ENCODE results near the gene LMF1.
"Not testable (repeated sequence)": the region's sequence is repeated elsewhere in the genome, so short reads cannot be mapped to it uniquely, and the experiment has no call there.

Gene LMF1

GRCh38 chr16:948767-949166 is 22.0 kb downstream of the LMF1 start:
- H3K4me1 Mint-ChIP-seq (ENCODE audit: low read depth); H3K27me3 Mint-ChIP-seq (ENCODE audit: low read depth); DNase-seq (ENCODE audit: low spot score); H3K9me3 Mint-ChIP-seq; H3K27ac Mint-ChIP-seq; H3K4me3 Mint-ChIP-seq: not testable (repeated sequence)
- peaks cover 20% of the 10 kb centered on the region for H3K36me3 Mint-ChIP-seq (ENCODE audit: low read depth)

DNA sequence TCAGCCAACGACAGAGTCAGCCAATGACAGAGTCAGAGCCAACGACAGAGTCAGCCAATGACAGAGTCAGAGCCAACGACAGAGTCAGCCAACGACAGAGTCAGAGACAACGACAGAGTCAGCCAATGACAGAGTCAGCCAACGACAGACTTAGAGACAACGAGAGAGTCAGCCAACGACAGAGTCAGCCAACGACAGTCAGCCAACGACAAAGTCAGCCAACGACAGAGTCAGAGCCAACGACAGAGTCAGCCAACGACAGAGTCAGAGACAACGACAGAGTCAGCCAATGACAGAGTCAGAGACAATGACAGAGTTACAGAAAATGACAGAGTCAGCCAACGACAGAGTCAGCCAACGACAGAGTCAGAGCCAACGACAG is 22.9 kb downstream of the LMF1 start:
- not testable (repeated sequence) for H3K27me3 Mint-ChIP-seq (ENCODE audit: low read depth); H3K9me3 Mint-ChIP-seq; DNase-seq (ENCODE audit: low spot score); H3K4me3 Mint-ChIP-seq; H3K4me1 Mint-ChIP-seq (ENCODE audit: low read depth); H3K27ac Mint-ChIP-seq
- peaks cover 22% of the 10 kb centered on the region for H3K36me3 Mint-ChIP-seq (ENCODE audit: low read depth)

GRCh38 chr16:947255-947921 is 23.4 kb downstream of the LMF1 start:
- DNase-seq (ENCODE audit: low spot score), result no peak
- Mint-ChIP-seq H3K27me3 (ENCODE audit: low read depth) (no peaks in the 10 kb centered on the region), H3K27ac (no peak overlapping the region), H3K9me3 (peaks cover 9% of the 10 kb centered on the region), H3K4me3 (no peak overlapping the region), H3K4me1 (ENCODE audit: low read depth) (no peaks in the 10 kb centered on the region), H3K36me3 (ENCODE audit: low read depth) (peaks cover 25% of the 10 kb centered on the region)

GRCh38 chr16:946048-946395 is 24.8 kb downstream of the LMF1 start:
- DNase-seq (ENCODE audit: low spot score), result no peak
- peaks cover 30% of the 10 kb centered on the region for H3K36me3 Mint-ChIP-seq (ENCODE audit: low read depth)
- no peaks in the 10 kb centered on the region for H3K4me1 Mint-ChIP-seq (ENCODE audit: low read depth)
- no peak overlapping the region for H3K4me3 Mint-ChIP-seq
- no peak overlapping the region for H3K27ac Mint-ChIP-seq
- H3K27me3 Mint-ChIP-seq (ENCODE audit: low read depth), result no peaks in the 10 kb centered on the region
- H3K9me3 Mint-ChIP-seq, result peaks cover 19% of the 10 kb centered on the region

- no peaks in the 10 kb centered on the region for H3K4me1 Mint-ChIP-seq (ENCODE audit: low read depth)
- H3K4me3 Mint-ChIP-seq, result no peak overlapping the region
- no peak overlapping the region for H3K27ac Mint-ChIP-seq
- DNase-seq (ENCODE audit: low spot score), result no peak
- H3K9me3 Mint-ChIP-seq, result peaks cover 19% of the 10 kb centered on the region
- H3K27me3 Mint-ChIP-seq (ENCODE audit: low read depth), result no peaks in the 10 kb centered on the region
- H3K36me3 Mint-ChIP-seq (ENCODE audit: low read depth), result peaks cover 35% of the 10 kb centered on the region
Measured at GRCh38 chr16:945271-946047, 25.3 kb downstream of the LMF1 start.

GRCh38 chr16:943971-944370 is 26.8 kb downstream of the LMF1 start:
- Mint-ChIP-seq H3K36me3 (ENCODE audit: low read depth) (peaks cover 37% of the 10 kb centered on the region), H3K27me3 (ENCODE audit: low read depth) (no peaks in the 10 kb centered on the region), H3K9me3 (peaks cover 19% of the 10 kb centered on the region), H3K4me3 (no peak overlapping the region), H3K27ac (no peak overlapping the region), H3K4me1 (ENCODE audit: low read depth) (no peaks in the 10 kb centered on the region)
- DNase-seq (ENCODE audit: low spot score), result no peak

DNA sequence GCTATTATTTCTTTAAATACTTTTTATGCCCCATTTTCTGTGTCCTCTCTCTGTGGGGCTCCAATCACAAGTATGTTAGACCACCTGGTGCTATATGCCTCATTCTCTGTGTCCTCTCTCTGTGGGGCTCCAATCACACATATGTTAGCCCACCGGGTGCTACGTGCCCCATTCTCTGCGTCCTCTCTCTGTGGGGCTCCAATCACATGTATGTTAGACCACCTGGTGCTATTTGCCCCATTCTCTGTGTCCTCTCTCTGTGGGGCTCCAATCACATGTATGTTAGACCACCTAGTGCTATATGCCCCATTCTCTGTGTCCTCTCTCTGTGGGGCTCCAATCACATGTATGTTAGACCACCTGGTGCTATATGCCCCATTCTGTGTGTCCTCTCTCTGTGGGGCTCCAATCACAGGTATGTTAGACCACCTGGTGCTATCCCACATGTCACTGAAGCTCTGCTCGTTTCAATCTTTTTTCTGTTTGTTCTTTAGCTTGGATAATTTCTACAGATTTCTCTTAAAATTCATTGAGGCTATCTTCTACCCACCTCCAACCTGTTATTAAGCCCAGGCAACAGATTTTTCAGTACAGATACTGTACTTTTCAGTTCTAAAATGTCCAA is 28.2 kb downstream of the LMF1 start:
- no peak for DNase-seq (ENCODE audit: low spot score)
- Mint-ChIP-seq H3K36me3 (ENCODE audit: low read depth) (peaks cover 37% of the 10 kb centered on the region), H3K4me1 (ENCODE audit: low read depth) (no peaks in the 10 kb centered on the region), H3K27ac (no peak overlapping the region), H3K27me3 (ENCODE audit: low read depth) (no peaks in the 10 kb centered on the region), H3K4me3 (no peak overlapping the region), H3K9me3 (peaks cover 19% of the 10 kb centered on the region)

DNA sequence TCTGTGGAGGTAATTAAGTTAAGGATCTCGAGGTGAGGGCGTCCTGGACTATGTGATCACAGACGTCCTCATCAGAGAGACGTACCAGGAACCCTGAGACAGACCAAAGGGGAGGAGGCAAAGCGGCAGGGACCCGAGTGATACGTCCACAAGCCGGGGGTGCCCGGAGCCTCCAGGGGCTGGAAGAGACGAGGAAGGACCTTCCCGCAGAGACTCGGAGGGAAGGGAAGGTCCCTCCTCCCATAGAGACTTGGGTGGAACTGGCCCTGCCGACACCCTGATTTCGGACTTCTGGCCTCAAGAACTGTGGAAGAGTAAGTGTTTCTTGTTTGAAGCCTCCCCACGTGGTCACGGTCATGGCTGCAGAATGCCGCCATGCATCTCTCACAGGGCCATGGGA is 30.8 kb downstream of the LMF1 start:
- Mint-ChIP-seq H3K36me3 (ENCODE audit: low read depth) (peaks cover 34% of the 10 kb centered on the region), H3K4me1 (ENCODE audit: low read depth) (no peaks in the 10 kb centered on the region), H3K27me3 (ENCODE audit: low read depth) (no peaks in the 10 kb centered on the region)

DNA sequence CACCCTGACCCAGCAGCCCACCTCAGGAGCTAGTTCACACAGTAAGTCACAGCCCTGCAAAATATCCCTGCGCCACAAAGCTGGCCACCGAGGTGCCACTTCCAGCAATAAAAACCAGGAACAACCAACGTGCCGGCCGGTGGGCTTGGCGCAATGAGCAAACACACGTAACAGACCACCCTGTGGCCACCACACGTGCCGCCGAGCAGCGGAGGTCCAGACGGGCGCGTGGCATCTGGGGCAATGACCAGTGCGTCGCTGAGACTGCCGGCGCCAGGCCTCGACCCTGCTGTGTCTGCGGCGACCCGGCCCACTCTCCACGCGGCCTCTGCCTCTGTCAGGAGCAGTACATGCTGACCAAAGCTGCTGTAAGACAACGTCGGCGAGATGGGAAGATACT is 31.5 kb downstream of the LMF1 start:
- H3K27ac Mint-ChIP-seq, result no peak overlapping the region
- H3K4me3 Mint-ChIP-seq, result no peak overlapping the region
- H3K4me1 Mint-ChIP-seq (ENCODE audit: low read depth), result no peaks in the 10 kb centered on the region
- peaks cover 19% of the 10 kb centered on the region for H3K9me3 Mint-ChIP-seq
- H3K27me3 Mint-ChIP-seq (ENCODE audit: low read depth), result no peaks in the 10 kb centered on the region
- no peak for DNase-seq (ENCODE audit: low spot score)
- peaks cover 29% of the 10 kb centered on the region for H3K36me3 Mint-ChIP-seq (ENCODE audit: low read depth)

More for the DNA sequence above, 30.8 kb downstream of the LMF1 start:
- H3K27ac Mint-ChIP-seq, result no peak overlapping the region
- peaks cover 19% of the 10 kb centered on the region for H3K9me3 Mint-ChIP-seq
- H3K4me3 Mint-ChIP-seq, result no peak overlapping the region
- no peak for DNase-seq (ENCODE audit: low spot score)

DNA sequence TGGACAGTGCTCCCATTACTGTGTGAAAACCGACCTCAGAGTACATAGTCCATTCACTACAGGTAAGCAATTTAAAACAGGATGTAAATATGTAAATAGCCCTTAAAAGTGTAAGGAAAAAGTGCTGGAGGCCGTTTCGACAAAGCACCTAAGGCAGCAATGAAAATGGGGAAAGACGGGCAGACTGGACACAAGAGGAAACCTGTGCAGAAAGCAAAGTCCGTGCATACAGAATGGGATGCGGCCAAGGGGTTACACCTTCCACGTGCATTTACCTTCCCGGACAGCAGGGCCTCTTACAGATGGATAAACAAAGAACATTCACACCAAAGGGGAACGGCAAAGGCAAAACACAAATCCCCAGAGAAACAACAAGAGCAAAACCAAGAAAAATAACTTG is 32.0 kb downstream of the LMF1 start:
- DNase-seq (ENCODE audit: low spot score), result no peak
- Mint-ChIP-seq H3K27me3 (ENCODE audit: low read depth) (no peaks in the 10 kb centered on the region), H3K27ac (no peak overlapping the region), H3K4me3 (no peak overlapping the region), H3K36me3 (ENCODE audit: low read depth) (peaks cover 24% of the 10 kb centered on the region), H3K4me1 (ENCODE audit: low read depth) (no peaks in the 10 kb centered on the region), H3K9me3 (peaks cover 18% of the 10 kb centered on the region)

DNA sequence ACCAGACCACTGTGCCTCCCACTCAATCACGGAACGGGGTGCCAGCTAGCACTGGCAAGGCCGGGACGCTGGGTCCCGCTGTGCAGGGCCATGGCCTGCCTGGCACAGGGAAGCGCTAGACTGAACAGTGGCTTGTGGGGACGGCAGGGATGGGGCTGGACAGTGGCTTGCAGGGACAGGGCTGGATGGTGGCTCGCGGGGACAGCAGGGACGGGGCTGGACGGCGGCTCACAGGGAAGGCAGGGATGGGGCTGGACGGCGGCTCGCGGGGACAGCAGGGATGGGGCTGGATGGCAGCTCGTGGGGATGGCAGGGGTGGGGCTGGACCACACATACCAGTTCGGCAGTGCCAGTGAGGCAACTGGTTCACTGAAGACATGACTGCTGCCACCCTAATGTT is 32.6 kb downstream of the LMF1 start:
- Mint-ChIP-seq H3K27ac (no peak overlapping the region), H3K9me3 (peaks cover 15% of the 10 kb centered on the region), H3K36me3 (ENCODE audit: low read depth) (peaks cover 23% of the 10 kb centered on the region), H3K4me1 (ENCODE audit: low read depth) (no peaks in the 10 kb centered on the region), H3K4me3 (no peak overlapping the region), H3K27me3 (ENCODE audit: low read depth) (no peaks in the 10 kb centered on the region)
- no peak for DNase-seq (ENCODE audit: low spot score)

DNA sequence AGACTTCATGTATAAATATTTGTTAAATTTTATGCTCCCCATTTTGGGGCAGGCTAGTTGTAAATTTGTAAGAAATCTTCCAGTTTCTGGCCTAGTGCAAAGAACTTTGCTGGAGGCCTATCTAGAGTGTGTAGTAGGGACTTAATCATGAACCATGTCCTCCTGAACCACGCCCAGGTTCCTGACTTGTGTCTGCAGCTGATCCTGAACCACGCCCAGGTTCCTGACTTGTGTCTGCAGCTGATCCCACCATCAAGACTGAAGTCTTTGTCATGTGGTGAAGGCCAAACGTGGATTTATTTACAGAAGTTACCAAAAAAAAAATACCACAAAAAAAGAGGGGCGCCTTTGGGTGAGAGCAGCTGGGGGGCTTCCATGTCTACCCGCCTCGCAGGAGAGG is 33.1 kb downstream of the LMF1 start:
- no peak for DNase-seq (ENCODE audit: low spot score)
- Mint-ChIP-seq H3K9me3 (peaks cover 13% of the 10 kb centered on the region), H3K27ac (no peak overlapping the region), H3K4me1 (ENCODE audit: low read depth) (no peaks in the 10 kb centered on the region), H3K4me3 (no peak overlapping the region), H3K27me3 (ENCODE audit: low read depth) (no peaks in the 10 kb centered on the region), H3K36me3 (ENCODE audit: low read depth) (peaks cover 22% of the 10 kb centered on the region)

GRCh38 chr16:937311-937710 is 33.5 kb downstream of the LMF1 start:
- no peak overlapping the region for H3K4me3 Mint-ChIP-seq
- no peak overlapping the region for H3K27ac Mint-ChIP-seq
- peaks cover 9% of the 10 kb centered on the region for H3K9me3 Mint-ChIP-seq
- H3K27me3 Mint-ChIP-seq (ENCODE audit: low read depth), result no peaks in the 10 kb centered on the region
- H3K36me3 Mint-ChIP-seq (ENCODE audit: low read depth), result peaks cover 18% of the 10 kb centered on the region
- no peak for DNase-seq (ENCODE audit: low spot score)
- no peaks in the 10 kb centered on the region for H3K4me1 Mint-ChIP-seq (ENCODE audit: low read depth)

- no peaks in the 10 kb centered on the region for H3K9me3 Mint-ChIP-seq
- peaks cover 4% of the 10 kb centered on the region for H3K36me3 Mint-ChIP-seq (ENCODE audit: low read depth)
- no peak overlapping the region for H3K4me3 Mint-ChIP-seq
- no peak overlapping the region for H3K27ac Mint-ChIP-seq
- no peaks in the 10 kb centered on the region for H3K27me3 Mint-ChIP-seq (ENCODE audit: low read depth)
- no peaks in the 10 kb centered on the region for H3K4me1 Mint-ChIP-seq (ENCODE audit: low read depth)
- DNase-seq (ENCODE audit: low spot score), result no peak
Measured at GRCh38 chr16:935684-936083, 35.1 kb downstream of the LMF1 start.
